ENCODE results near the gene PREP. TPM values are rescaled to one million over a fixed set of nuclear protein-coding genes. Genes with fewer than 3 reads are reported as not detected.

The PREP gene
- total RNA-seq, 1 donor from 2014 or later = 9.9 TPM

GRCh38 chr6:105292689-105293339, 110.1 kb downstream of the PREP start:
- no peak for DNase-seq (ENCODE audit: low read depth)
- H3K4me3 ChIP-seq (ENCODE audit: low read depth, low read length) = no peak overlapping the region
- TF ChIP-seq CTCF (conservative IDR thresholded peaks at IDR 0.05; ENCODE audit: low read depth, low read length) = no peak

GRCh38 chr6:105291525-105291924, 111.4 kb downstream of the PREP start:
- H3K4me3 ChIP-seq (ENCODE audit: low read depth, low read length) = no peak overlapping the region
- no peak for TF ChIP-seq CTCF (conservative IDR thresholded peaks at IDR 0.05; ENCODE audit: low read depth, low read length)
- no peak for DNase-seq (ENCODE audit: low read depth)

- no peak for TF ChIP-seq CTCF (conservative IDR thresholded peaks at IDR 0.05; ENCODE audit: low read depth, low read length)
- no peak for DNase-seq (ENCODE audit: low read depth)
- no peak overlapping the region for H3K4me3 ChIP-seq (ENCODE audit: low read depth, low read length)
Observed at GRCh38 chr6:105282631-105283585, 120.0 kb downstream of the PREP start.

- H3K4me3 ChIP-seq (ENCODE audit: low read depth, low read length) = no peak overlapping the region
- DNase-seq (ENCODE audit: low read depth) = no peak
- no peak for TF ChIP-seq CTCF (conservative IDR thresholded peaks at IDR 0.05; ENCODE audit: low read depth, low read length)
Observed at GRCh38 chr6:105280033-105280432, 122.8 kb downstream of the PREP start.

GRCh38 chr6:105279463-105279862, 123.4 kb downstream of the PREP start:
- TF ChIP-seq CTCF (conservative IDR thresholded peaks at IDR 0.05; ENCODE audit: low read depth, low read length) = no peak
- DNase-seq (ENCODE audit: low read depth) = no peak

GRCh38 chr6:105278813-105279212, 124.1 kb downstream of the PREP start:
- no peak overlapping the region for H3K4me3 ChIP-seq (ENCODE audit: low read depth, low read length)
- no peak for DNase-seq (ENCODE audit: low read depth)
- TF ChIP-seq CTCF (conservative IDR thresholded peaks at IDR 0.05; ENCODE audit: low read depth, low read length) = no peak

More at GRCh38 chr6:105279463-105279862, 123.4 kb downstream of the PREP start:
- no peak overlapping the region for H3K4me3 ChIP-seq (ENCODE audit: low read depth, low read length)
